ENCODE data around the gene BAZ2A.

The BAZ2A gene

GRCh38 chr12:56630180-56630632 lies at the start of gene BAZ2A:
TSS of gene BAZ2A (minus strand) at chr12:56630326. CDS start at chr12:56617530, 12,796 bp downstream.
- TF ChIP-seq, protein P1, sequence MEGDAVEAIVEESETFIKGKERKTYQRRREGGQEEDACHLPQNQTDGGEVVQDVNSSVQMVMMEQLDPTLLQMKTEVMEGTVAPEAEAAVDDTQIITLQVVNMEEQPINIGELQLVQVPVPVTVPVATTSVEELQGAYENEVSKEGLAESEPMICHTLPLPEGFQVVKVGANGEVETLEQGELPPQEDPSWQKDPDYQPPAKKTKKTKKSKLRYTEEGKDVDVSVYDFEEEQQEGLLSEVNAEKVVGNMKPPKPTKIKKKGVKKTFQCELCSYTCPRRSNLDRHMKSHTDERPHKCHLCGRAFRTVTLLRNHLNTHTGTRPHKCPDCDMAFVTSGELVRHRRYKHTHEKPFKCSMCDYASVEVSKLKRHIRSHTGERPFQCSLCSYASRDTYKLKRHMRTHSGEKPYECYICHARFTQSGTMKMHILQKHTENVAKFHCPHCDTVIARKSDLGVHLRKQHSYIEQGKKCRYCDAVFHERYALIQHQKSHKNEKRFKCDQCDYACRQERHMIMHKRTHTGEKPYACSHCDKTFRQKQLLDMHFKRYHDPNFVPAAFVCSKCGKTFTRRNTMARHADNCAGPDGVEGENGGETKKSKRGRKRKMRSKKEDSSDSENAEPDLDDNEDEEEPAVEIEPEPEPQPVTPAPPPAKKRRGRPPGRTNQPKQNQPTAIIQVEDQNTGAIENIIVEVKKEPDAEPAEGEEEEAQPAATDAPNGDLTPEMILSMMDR (IDR thresholded peaks at IDR 0.05; ENCODE audit: insufficient read depth, low read depth, low read length, missing control alignments), result no peak
- DNase-seq (ENCODE audit: low read depth), result peak; percentile 91
- peak within 1 kb of the TSS; percentile 90 for H3K4me3 ChIP-seq (ENCODE audit: low read depth, low read length)

GRCh38 chr12:56678852-56679251 lies 48.7 kb upstream of the BAZ2A start:
- DNase-seq (ENCODE audit: low read depth), result no peak
- no peak overlapping the region for H3K4me3 ChIP-seq (ENCODE audit: low read depth, low read length)
- TF ChIP-seq, protein P1 (IDR thresholded peaks at IDR 0.05; ENCODE audit: insufficient read depth, low read depth, low read length, missing control alignments), result no peak

DNA sequence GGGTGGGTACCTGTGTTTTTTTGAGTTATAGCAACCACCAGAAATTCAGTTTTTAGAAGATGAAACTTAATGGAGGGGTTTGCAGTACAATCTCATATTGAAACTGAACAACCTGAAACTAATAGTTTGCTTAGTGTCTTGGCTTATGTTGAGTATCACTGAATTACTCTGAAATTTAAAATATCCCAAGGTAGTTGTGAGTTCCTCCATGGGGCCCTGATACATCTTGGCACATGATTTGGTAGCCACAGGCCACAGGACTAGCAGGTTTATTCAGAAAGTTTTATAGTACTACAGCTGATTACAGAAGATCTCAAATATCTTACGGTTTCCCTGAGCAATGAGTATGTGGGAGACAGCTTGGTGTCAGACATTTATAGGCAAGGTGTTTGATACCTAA lies 47.6 kb upstream of the BAZ2A start:
- H3K4me3 ChIP-seq (ENCODE audit: low read depth, low read length), result no peak overlapping the region
- TF ChIP-seq, protein P1 (IDR thresholded peaks at IDR 0.05; ENCODE audit: insufficient read depth, low read depth, low read length, missing control alignments), result no peak
- peak; percentile 64 for DNase-seq (ENCODE audit: low read depth)

- TF ChIP-seq, protein P1 (IDR thresholded peaks at IDR 0.05; ENCODE audit: insufficient read depth, low read depth, low read length, missing control alignments), result no peak
- no peak for DNase-seq (ENCODE audit: low read depth)
Observed at GRCh38 chr12:56676851-56677580, 46.9 kb upstream of the BAZ2A start.

DNA sequence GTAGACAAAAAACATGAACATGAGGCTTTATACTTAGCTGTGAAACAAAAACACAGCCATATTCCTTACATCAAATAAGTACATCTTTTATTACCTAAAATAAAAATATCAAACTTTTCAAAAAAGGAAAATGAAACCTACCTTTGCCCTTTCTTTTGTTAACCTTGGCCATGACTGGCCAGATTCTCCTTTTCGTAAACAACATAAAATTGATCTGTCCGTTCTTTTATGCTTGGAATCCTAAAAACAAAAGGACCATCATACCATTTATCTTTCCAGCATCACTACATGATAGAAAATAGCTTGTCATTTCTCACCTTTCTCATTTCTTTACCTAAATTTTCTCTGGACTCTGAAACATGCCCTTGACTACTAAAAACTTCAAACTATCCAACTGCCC lies 41.5 kb upstream of the BAZ2A start:
- H3K4me3 ChIP-seq (ENCODE audit: low read depth, low read length), result no peak overlapping the region
- TF ChIP-seq, protein P1 (IDR thresholded peaks at IDR 0.05; ENCODE audit: insufficient read depth, low read depth, low read length, missing control alignments), result no peak
- no peak for DNase-seq (ENCODE audit: low read depth)

More at GRCh38 chr12:56676851-56677580, 46.9 kb upstream of the BAZ2A start:
- no peak overlapping the region for H3K4me3 ChIP-seq (ENCODE audit: low read depth, low read length)

- no peak for DNase-seq (ENCODE audit: low read depth)
- TF ChIP-seq, protein P1 (IDR thresholded peaks at IDR 0.05; ENCODE audit: insufficient read depth, low read depth, low read length, missing control alignments), result no peak
- H3K4me3 ChIP-seq (ENCODE audit: low read depth, low read length), result no peak overlapping the region
Observed at GRCh38 chr12:56670836-56671235, 40.7 kb upstream of the BAZ2A start.

DNA sequence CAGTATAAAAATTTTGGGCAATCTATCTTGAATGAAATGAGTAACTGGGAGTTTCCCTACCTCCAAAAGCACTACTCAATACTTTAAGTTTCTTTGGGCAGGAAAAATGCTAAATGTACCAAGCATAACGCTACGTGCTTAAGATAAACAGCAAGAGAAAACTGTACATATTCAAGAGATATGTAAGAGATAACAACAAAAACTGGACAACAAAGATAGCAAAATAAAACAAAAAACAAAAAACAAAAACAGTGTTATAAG lies 38.0 kb upstream of the BAZ2A start:
- DNase-seq (ENCODE audit: low read depth), result no peak
- H3K4me3 ChIP-seq (ENCODE audit: low read depth, low read length), result no peak overlapping the region
- TF ChIP-seq, protein P1 (IDR thresholded peaks at IDR 0.05; ENCODE audit: insufficient read depth, low read depth, low read length, missing control alignments), result no peak

All from GM12865 (cell line).